ENCODE data around the gene RERG. TPM values are rescaled to one million over a fixed set of nuclear protein-coding genes. Genes with fewer than 3 reads are reported as not detected.
A peak's percentile ranks its signal among the peaks of the same experiment; 100 is the strongest.

Gene RERG
- total RNA-seq, 1 experiment from 2014 or later: not detected

DNA sequence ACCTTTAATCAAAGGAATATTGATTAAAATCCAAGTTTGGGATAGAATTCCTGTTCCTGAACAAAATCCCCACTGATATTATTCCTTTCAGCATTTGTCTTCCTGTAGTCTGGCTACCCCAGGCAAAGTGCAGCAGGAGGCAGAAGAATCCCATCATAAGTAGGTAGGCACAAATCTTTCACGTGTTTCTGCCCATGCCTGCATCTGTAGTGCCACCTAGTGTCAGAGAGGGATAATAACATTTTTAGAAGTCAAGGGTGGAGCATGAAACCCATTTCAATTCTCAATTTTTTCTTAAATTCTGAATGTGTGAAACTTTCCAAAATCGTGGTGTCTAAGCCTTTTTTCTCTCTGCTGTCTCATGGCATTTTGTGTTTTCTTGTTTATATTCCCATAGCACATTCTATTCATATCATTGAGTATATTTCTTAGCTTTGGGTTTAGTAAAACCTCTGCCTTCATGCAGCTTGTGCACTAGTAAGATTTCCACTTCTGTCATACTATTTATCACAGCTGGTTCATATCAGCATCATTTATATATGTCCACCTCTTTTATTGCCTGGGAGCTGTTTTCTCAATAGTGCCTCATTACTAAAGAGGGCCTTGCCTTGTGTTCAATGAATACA is 47.8 kb upstream of the RERG start:
- Histone ChIP-seq H3K4me1 (ENCODE audit: control insufficient read depth, insufficient read depth, low read length) (no peaks in the 10 kb centered on the region), H3K27me3 (ENCODE audit: control insufficient read depth, insufficient read depth, low read length) (no peaks in the 10 kb centered on the region), H3K27ac (ENCODE audit: low read length) (no peak overlapping the region), H3K36me3 (ENCODE audit: control insufficient read depth, insufficient read depth, low read length) (no peaks in the 10 kb centered on the region), H3K4me3 (ENCODE audit: low read depth in 2 of 2, low read length in 2 of 2) (no peak overlapping the region), H3K9me3 (ENCODE audit: control insufficient read depth, insufficient read depth, low read depth, low read length) (no peaks in the 10 kb centered on the region)
- peak; percentile 79 for ATAC-seq
- in situ Hi-C loops (cut with HindIII; ENCODE audit: low pct_unique_long_range_greater_than_20kb, low sequenced_read_pairs) (no loop called here), intact Hi-C loops (cut with micrococcal nuclease; ENCODE audit: unreplicated experiment) (loop anchor here (2.0 to 5.0 kb wide), 2 partner anchors 42 to 118 kb away; no protein-coding TSS in a partner anchor)
- BruUV-seq (replicated peaks): no TSS peak
- TF ChIP-seq POLR2AphosphoS5 (IDR thresholded peaks at IDR 0.05; ENCODE audit: low read depth, low read length): no peak
- TF ChIP-seq, protein P1, sequence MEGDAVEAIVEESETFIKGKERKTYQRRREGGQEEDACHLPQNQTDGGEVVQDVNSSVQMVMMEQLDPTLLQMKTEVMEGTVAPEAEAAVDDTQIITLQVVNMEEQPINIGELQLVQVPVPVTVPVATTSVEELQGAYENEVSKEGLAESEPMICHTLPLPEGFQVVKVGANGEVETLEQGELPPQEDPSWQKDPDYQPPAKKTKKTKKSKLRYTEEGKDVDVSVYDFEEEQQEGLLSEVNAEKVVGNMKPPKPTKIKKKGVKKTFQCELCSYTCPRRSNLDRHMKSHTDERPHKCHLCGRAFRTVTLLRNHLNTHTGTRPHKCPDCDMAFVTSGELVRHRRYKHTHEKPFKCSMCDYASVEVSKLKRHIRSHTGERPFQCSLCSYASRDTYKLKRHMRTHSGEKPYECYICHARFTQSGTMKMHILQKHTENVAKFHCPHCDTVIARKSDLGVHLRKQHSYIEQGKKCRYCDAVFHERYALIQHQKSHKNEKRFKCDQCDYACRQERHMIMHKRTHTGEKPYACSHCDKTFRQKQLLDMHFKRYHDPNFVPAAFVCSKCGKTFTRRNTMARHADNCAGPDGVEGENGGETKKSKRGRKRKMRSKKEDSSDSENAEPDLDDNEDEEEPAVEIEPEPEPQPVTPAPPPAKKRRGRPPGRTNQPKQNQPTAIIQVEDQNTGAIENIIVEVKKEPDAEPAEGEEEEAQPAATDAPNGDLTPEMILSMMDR (IDR thresholded peaks at IDR 0.05): peak; percentile 83
- DNase-seq (ENCODE audit: low read depth, low spot score): peak; percentile 22
- ChIA-PET POLR2A (no interaction called here), CTCF (interaction anchor here (1.0 kb wide), 1 partner anchor 254 kb away, joined by 3 read pairs; no protein-coding TSS in a partner anchor)

GRCh38 chr12:15268309-15268708 is 47.1 kb upstream of the RERG start:
- ChIA-PET CTCF (no interaction called here), POLR2A (no interaction called here)
- Histone ChIP-seq H3K4me3 (ENCODE audit: low read depth in 2 of 2, low read length in 2 of 2) (no peak overlapping the region), H3K27me3 (ENCODE audit: control insufficient read depth, insufficient read depth, low read length) (no peaks in the 10 kb centered on the region), H3K36me3 (ENCODE audit: control insufficient read depth, insufficient read depth, low read length) (no peaks in the 10 kb centered on the region), H3K9me3 (ENCODE audit: control insufficient read depth, insufficient read depth, low read depth, low read length) (no peaks in the 10 kb centered on the region), H3K27ac (ENCODE audit: low read length) (no peak overlapping the region), H3K4me1 (ENCODE audit: control insufficient read depth, insufficient read depth, low read length) (no peaks in the 10 kb centered on the region)
- TF ChIP-seq POLR2AphosphoS5 (IDR thresholded peaks at IDR 0.05; ENCODE audit: low read depth, low read length): no peak
- TF ChIP-seq SIN3A (IDR thresholded peaks at IDR 0.05; ENCODE audit: borderline replicate concordance, insufficient read depth, low read depth, low read length): no peak
- TF ChIP-seq, protein P1 (IDR thresholded peaks at IDR 0.05): no peak
- TF ChIP-seq REST (IDR thresholded peaks at IDR 0.05; ENCODE audit: insufficient read depth in 1 of 2, low read depth in 2 of 2, low read length in 1 of 2): no peak
- no peak for TF ChIP-seq TCF7L2 (IDR thresholded peaks at IDR 0.05; ENCODE audit: low read depth, low read length)
- intact Hi-C loops (cut with micrococcal nuclease; ENCODE audit: unreplicated experiment) (loop anchor here (2.0 to 5.0 kb wide), 2 partner anchors 41 to 118 kb away; no protein-coding TSS in a partner anchor), in situ Hi-C loops (cut with HindIII; ENCODE audit: low pct_unique_long_range_greater_than_20kb, low sequenced_read_pairs) (no loop called here)
- no peak for ATAC-seq
- DNase-seq (ENCODE audit: low read depth, low spot score): no peak
- BruUV-seq (replicated peaks): no TSS peak

Data from Panc1 (cell line).